Activated T-cell treated with anti-CD3 and anti-CD28 coated beads for 24 hours (primary cell): ENCODE data around the gene ZBTB38.

Experiments used
- DNase-seq: peaks from one replicate; pipeline ENCODE4 v3.0.0-alpha.2; 2020; ENCODE audit warnings: low read depth

ZBTB38 gene

DNA sequence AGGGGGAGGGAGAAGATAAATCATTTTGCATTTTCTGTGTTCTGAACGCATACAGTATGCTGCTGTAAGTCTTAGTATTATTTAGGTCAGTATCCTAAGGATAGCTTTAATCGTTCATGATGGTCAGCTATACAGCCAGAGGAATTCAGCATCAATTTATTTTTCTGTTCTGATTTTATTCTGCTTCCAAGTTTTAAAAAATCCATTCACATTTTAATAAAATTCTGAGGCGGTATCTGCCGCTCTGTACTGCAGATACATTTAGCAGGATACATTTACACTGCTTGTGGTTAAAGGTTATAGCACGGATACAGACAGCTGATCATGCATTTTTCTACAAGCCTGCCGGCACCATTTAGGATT, 17.8 kb downstream of the ZBTB38 start:
- DNase-seq = no peak

DNA sequence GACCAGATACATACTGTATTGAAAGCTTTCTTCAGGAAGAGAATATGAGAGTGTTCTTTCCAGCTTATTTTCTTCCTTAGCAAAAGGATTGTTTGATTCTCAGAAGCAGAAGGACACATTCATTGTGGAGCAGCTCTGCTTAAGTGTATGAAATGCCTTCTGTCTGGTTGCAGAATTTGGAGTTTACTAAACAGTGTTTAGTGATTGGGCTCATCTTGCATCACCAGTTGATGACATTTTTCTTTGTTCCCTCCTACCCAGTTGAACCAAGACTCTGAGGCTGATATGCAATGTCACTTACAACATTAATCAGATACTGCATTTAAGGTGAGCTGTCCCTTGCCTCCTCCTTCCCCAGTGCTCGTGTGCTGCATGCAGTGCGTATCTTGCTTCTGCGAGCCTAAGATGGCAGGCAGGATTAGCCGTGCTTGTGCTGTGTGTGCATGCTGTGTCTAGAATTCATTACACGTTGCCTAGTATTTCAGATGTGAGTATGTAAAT, 18.4 kb downstream of the ZBTB38 start:
- no peak for DNase-seq

DNA sequence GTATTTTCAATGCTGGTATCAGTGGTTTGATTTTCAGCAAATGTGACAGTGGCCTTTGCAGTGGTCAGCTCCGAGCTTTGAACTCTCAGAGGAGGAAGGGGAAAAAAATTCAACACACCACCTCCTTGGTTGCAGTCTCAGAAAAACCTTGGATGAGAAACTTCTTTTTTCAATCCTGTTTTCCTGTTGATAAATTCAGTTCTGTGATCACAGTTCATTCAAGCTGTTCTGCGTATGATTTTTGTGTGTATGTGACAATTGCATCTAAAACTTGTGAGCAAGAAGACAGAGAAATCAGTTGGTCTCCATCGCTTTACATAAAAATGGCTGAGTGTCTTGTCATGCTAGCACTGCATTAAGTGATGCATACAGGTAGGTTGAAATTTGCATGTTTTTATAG, 19.2 kb downstream of the ZBTB38 start:
- no peak for DNase-seq

DNA sequence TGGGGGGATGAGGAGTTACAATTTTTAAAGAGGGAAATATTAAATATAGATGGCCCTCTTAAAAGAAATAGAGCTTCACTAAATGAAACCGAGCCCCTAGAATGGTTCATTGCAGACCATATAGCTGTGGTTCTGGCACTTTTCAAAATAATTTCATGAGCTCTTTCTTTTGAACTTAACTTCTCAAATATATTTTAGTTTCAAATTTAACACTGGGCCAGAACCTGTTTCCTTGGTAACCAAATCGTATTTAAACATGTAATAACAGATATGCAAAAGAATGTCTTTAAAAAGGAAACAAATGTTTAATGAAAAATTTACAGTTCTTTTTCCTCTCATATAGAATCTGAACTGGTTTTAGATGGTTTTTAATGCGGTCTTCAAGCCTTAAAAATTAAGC, 20.1 kb downstream of the ZBTB38 start:
- no peak for DNase-seq

DNA sequence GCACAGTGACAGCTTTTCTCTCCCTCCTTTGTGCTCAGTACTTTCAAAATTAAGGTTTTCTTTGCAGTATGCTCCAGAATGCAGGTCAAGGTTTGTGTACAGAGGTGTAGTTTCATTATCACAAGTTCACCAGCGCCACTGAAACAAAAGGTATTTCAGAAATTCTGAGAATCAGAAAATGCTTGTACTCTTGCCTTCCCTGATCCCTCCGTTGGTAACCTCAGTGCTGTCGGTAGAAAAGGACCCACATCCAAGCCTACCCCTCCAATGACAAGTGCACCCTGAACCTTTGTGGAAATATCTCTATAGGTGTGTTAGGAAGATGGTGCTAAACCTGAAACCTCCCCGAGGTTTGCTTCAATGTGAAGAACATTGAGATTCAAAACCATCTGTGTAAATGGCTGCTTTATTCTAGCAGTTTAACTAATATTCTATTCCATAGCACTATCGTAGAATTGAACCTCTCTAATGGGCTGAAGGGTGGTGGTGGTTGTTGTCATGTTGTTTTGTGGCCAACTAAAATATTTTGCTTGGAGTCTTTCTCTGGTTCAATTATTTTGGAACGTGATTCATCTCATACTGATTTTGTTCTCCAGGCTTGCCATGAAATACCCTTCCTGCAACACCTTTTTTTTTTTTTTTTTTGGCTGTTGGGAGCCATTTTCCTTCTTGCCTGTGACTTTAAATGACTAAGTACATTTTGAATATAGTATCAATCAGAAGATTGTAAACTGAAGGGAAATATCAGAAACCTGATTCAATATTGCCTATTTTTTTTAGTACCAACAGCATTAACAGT, 20.7 kb downstream of the ZBTB38 start:
- DNase-seq = no peak

DNA sequence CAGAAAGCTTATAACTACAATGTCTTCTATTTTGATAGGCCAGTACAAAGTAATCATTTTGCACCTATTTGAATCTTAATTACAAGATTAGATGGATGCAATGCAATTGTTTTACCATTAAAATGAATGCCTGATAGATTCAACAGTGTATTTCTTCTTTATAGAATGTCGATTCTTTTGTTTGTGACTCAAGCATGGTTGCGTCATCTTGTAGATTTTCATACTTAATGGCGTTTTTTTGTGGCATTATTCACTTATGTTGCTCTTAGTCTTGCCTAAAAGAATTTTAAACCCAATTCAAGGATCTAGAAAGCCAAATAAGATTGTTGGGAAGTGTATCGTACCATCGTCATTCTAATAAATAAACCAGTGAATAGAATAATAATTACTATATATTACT, 21.4 kb downstream of the ZBTB38 start:
- no peak for DNase-seq

DNA sequence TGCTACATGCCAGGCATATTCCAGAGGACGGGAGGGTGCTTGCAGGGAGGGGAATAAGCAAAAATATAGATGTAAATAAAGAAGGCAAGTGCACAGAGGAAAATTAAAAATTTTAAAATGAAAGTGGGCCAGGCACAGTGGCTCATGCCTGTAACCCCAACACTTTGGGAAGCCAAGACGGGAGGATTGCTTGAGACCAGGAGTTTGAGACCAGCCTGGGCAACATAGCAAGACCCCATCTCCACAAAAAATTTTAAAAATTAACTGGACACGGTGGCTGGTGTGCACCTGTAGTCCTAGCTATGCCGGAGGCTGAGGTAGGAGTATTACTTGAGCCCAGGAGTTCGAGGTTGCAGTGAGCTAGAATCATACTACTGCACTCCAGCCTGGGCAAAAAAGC, 22.4 kb downstream of the ZBTB38 start:
- DNase-seq = no peak

DNA sequence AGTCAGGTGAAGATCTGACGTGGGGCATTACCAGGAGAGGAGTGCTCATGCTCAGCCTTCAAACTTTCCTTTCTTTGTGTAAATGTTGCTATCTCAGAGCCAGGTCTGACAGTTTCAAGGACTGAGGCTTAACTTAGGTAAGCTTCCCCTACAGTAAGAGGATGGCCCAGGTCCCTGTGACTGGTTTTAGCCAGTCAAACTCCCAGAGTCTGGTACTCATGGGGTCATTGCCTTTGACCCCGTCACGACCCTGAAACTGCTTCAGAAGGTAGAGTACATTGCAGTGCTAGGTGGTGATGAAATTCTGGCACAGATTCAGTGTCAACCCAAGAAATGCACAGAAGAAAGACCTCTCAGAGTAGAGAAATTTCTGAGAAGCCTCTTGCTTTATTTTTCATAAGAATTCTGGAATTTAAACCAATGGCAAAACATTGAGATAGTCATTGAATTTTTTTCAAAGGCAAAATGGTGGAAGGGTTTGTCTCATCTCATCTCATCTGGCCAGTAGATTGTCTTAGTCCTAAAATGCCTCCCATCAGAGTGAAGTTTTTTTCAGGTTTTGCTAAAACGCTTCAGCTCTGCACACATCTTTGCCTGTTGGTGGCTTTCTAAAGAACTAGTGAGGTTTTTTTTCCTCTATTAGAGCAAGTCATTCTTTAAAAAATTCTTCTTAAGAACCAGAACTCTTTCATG, 23.1 kb downstream of the ZBTB38 start:
- DNase-seq = no peak

DNA sequence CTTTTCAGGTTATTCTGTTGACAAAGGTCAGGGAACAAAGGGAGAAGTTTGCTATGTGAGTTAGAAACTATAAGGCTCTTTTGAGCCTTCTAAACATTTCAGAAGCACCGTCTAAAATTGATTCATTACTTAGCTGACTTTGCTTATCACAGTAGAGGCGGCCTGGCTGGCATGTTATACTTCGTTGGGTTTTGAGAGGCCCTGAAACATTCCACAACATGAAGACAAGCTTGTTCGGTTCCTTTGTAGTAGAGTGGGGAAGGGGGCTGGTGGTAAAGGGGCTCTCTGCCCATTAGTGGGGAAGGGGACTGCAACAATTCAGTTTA, 23.6 kb downstream of the ZBTB38 start:
- DNase-seq = no peak

DNA sequence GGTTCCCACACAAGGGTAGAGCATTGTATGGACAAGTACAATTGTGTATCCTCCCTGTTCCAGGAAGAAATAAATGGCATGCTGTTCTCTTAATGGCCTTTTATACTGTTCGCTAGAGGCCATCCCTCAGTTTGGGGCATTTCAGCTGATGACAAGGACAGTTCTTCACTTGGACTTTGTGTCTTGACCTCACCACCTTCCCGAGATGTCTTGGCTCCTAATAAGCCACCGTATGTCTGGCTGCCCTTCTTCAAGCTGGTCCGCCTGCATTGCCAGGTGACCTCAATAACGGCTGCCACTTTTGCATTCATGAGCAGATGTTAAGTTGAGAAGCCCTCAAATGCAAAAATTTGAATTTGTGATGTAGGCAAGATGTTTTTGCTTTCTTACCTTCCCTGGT, 24.1 kb downstream of the ZBTB38 start:
- no peak for DNase-seq

DNA sequence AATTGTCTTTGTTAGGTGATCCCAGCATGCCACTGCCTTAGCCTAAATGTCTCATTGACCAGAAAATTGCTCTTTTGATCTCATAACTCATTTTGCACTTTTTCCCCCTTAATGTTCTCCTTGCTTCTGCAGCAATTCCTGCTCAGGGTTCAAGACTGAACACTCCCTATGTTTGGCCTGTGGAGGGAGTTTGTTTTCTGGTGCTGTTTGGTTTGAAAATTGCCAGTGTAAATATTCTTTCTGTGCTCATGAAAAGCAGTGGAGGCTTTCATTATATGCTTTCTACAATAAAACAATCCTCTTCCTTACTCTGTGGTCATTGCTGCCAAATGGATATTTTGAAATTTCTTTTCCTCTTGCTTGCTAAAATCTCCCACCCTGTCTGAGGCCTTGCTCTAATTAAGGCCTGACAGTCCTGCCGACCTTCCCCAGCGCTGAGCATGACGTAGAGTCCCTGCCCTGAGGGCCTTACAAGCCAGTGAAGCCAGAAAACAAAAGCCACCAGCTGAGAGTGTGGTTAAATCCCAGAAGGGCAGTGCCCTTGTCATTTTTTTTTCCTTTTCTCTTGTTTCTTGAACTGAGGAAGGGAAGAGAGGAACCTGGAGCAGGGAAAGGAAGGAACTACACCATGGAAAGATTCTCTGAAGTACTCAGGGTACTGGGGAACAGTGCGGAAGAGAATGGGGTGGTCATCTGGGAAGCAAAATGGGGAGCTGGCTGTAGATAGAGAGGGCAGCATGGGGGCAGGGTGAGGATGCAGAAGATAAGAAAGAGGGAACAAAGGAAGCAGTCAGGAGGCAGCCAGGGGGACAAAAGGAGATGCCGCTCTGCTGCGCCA, 24.8 kb downstream of the ZBTB38 start:
- no peak for DNase-seq

DNA sequence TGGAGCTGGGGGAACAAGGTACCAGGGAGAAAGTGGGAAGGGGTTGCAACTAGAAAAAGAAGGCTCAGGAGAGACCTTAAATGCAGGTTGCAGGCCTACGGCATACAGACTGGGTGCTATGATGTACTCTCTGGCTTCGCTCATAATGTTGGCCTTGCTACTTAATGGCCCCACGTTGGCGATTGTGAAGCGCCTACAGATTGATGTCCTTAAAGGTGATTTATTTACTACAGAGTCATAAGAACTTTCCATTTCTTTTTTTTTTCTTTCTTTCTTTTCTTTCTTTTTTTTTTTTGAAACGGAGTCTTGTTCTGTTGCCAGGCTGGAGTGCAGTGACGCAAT, 25.4 kb downstream of the ZBTB38 start:
- DNase-seq = no peak

DNA sequence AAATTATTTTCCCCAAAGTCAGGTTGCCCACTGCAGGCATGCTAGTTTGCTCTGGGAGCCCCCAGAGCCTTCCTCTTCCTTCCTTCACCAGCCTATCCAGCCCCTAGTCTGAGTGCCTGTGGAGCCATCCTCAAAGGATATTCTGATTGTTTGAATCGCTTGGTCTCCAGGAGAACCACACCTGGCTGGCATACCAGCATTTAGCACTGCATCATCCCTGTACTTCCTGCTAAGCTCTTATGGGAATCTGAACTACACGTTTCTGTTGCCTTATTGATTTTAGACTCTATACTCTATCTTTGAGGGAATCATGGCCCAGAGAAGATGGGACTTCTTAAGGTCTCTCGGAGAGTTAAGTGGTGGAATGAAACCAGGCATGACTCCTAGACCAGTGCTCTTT, 26.3 kb downstream of the ZBTB38 start:
- DNase-seq = no peak

DNA sequence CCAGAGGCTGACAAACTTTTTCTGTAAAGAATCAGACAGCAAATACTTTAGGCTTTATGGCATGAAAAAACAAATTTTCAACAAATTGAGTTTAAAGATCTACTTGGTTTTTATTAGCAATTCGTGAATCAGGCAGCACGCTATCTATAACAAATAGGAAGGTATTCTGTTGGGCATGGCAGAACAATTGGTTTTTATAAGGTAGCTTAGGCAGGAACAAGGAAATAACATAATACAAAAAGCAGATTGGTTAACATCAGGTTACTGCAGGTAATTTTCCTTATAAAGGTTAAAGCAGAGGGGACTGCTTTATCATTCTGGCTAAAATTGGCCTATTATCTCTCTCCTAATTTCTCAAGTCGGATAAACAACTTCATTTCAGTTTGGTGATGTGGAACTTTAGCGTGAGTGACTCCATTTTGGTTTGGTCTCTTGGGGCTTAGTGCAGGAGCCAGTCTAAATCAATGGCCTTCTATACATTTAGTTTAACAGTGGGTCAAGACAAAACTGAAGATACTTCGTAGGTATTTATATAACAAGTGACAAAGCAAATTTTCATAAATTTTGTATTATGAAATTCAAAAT, 26.8 kb downstream of the ZBTB38 start:
- DNase-seq = no peak

DNA sequence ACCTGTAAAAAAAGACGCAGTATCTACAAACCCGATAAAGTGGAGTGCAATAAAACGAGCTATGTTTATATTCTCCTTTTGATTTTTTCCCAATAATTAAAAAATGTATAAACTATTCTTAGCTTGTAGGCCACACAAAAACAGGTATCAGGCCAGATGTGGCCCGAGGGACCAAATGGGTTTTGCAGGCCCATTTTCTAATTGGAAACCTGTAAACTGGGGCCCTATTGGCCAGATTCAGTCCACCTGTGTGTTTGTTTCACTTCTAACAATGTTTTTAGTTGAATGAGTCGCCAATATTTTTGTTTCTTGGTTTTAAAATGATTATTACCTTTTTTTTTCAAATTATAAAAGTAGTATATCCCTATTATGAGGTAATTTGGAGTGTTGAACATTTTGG, 29.7 kb downstream of the ZBTB38 start:
- DNase-seq = no peak

DNA sequence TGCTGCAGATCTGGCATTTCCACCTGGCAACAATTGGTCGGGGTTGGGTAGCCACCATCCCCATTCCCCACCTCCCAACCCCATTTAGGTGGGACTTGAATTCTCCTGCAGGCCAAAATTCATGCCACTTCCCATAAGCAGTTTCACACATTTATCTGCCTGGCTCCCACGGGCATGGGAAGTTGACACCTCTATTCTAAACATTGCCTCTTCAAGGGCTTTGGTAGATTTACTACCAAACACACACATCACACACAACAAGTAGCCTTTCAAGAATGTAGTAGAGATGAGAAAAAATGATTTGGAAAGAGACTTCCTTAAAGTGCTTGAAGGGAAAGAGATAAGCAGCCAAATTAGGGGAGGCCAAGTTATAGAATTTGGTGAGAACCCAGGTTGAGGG, 30.9 kb downstream of the ZBTB38 start:
- DNase-seq = no peak

DNA sequence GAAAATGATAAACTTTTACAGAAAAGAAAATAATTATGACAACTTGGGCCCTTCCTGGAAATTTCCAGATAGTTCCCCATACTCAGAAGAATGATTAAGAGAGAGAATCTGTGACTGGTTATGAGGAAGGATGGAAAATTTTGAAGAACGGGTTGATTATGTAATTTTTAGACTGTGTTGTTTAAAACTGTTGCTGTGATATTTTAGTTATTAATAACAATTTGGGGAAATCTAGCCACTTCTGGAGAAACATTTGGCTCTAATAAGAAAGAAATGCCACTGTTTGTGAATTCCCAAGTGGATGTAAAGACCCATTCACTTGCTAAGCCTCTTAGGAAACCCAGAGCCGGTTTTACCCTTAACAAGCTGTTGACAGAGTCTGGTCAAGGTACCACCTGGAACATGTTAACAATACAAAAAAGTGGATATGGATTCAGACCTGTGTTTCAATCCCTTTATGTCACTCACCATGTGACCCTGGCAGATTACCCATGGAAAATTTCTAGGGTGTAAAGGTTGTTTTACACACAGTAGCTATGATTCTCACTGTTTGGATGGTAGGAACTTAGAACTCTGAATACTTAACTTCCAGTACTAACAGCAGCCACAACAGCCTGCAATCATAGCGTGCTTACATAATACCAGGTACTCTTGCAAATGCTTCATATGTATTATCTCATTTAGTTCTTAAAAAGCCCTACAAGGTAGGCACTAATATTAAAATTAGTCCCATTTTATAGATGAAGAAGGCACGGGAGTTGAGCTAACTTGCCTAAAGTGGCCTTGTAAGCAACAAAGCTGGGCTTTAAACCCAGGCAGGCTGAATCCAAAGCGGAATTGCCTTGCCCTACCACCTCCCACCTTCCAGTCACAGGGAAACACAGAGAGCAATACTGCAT, 32.0 kb downstream of the ZBTB38 start:
- no peak for DNase-seq

DNA sequence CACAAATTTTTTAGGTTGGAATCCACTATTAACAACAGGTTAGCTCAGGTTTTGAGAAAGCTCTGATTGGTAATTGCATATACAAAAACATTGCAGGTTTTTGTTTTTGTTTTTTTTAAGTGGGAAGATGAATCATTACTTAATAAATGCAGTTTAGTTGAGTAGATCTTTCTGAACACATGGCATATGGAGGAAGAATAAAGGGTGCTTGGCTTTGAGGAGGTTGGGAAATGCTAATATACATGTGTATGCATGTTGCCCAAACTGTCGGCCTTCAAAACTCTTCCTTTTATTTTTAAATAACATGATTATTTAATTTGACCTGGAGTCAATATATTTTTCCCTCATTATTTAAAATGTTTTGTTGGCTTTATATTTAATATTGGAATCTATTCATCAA, 32.8 kb downstream of the ZBTB38 start:
- no peak for DNase-seq

DNA sequence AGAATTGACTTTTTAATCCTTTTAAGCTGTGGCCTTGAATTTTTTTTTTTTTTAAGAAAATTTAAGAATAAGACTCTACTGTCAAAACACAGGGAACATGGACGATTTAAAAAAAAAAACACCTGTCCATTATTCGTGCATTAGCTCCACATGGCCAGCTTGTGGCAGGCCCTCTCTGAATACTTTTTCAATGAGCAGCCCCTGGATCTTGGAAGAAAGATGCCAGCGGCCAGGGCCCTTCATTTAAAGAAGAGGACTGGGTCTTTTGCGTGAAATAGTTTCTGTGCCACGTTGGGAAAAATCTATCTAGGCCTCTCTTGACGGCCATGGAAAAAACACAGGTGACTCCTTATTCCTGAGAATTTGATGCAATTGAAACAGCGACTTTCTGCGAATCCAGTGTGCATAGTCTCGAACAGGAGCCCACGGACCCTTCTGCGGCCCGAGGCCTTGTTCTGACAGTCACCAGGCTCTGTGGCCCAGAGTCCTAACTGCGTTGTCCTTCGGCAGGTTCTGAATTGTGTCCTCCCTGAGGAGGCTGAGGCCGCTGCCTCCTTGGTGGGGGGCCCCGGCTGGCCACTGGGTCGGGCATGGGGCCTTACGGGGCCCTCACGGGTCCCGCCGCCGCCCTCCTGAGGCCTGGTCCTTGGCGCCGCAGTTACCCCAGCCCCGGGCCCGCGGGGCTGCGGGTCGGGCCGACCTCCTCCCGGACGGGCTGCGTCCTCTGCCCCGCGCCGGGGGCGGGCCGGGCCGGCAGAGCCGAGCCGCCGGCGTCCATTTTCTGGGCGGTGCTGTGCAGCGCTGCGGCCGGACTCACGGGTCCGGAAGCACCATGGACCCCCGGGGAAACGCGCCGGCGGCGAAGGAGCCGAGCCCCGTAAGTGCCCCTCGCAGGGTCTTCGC, 33.5 kb downstream of the ZBTB38 start:
- DNase-seq = no peak

DNA sequence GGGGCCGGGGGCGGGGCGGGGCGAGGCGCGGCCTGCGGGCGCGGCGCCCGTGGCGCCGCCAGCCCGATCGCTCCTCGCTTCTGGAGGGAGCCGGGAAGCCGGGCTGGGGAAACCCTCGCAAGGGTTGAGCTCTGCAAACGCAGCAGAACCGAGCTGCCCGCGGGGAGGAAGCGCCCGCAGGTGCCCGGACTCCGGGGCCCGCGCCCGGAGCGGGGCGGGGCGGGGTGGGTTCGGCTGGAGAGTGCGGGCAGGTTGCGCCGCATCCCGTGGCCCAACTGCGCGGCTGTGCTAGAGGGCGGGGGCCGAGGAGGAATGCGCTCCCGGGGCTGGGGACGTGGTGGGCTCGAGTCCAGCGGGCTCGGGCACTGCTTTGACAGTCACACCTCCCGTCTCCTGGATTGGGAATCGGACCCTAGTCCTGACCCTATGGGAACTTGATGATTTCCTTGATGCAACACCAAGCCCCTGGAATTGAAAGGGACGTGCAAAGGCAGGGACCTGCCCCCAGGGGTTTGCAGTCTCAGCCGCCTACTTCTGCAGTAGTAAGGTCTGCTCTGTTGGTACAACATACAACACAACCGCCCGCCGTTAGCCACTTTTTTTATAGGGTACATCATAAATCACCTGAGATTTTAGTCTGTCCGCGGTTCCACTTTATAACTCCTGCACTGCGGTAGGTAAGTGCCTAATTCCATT, 34.3 kb downstream of the ZBTB38 start:
- no peak for DNase-seq
